ENCODE results near the gene LEO1.

- TF ChIP-seq EZH2 (IDR thresholded peaks at IDR 0.05; ENCODE audit: low read length, unreplicated experiment) (no peak), CTCF (conservative IDR thresholded peaks at IDR 0.05; ENCODE audit: low read depth, low read length) (no peak)
These were observed 11.2 kb upstream of the LEO1 start for GRCh38 chr15:51982770-51983103.
